IgD-negative memory B cell (primary cell): ENCODE results near the gene TNNC1. TPM values are rescaled to one million over a fixed set of nuclear protein-coding genes. Genes with fewer than 3 reads are reported as not detected.

Source experiments
- polyA plus RNA-seq: library from polyadenylated mRNA; unstranded; fragments of 300-500 nt; fragmentation: Illumina TruSeq; gene quantifications from one replicate; pipeline ENCODE4 v1.2.3, GENCODE V29; 2021

Gene TNNC1
- polyA plus RNA-seq, 1 donor from 2014 or later, result not detected

Other genes with a start within 250 kb of the TNNC1 start
- 10.4 TPM for gene TLR9, start 228.4 kb downstream of the TNNC1 start, polyA plus RNA-seq
- gene TWF2, start 214.9 kb downstream of the TNNC1 start, polyA plus RNA-seq, result 108 TPM
- gene PPM1M, start 208.3 kb downstream of the TNNC1 start, polyA plus RNA-seq, result 51.3 TPM
- 55.0 TPM for gene WDR82, start 175.4 kb downstream of the TNNC1 start, polyA plus RNA-seq
- gene GLYCTK, start 166.2 kb downstream of the TNNC1 start, polyA plus RNA-seq, result 7.4 TPM
- 1.1 TPM for gene DNAH1, start 137.7 kb downstream of the TNNC1 start, polyA plus RNA-seq
- 25.9 TPM for gene BAP1, start 44.0 kb downstream of the TNNC1 start, polyA plus RNA-seq
- 15.0 TPM for gene PHF7, start 43.4 kb downstream of the TNNC1 start, polyA plus RNA-seq
- 0.04 TPM for gene SEMA3G, start 8.9 kb downstream of the TNNC1 start, polyA plus RNA-seq
- gene NISCH, start 1.6 kb upstream of the TNNC1 start, polyA plus RNA-seq, result 25.2 TPM
- not detected for gene STAB1, start 41.3 kb upstream of the TNNC1 start, polyA plus RNA-seq
- gene NT5DC2, start 79.8 kb upstream of the TNNC1 start, polyA plus RNA-seq, result 1.4 TPM
- gene UQCC5, start 82.6 kb upstream of the TNNC1 start, polyA plus RNA-seq, result 23.7 TPM
- 81.1 TPM for gene PBRM1, start 231.9 kb upstream of the TNNC1 start, polyA plus RNA-seq
- gene GNL3, start 232.0 kb upstream of the TNNC1 start, polyA plus RNA-seq, result 64.0 TPM